Activated CD8-positive, alpha-beta memory T cell treated with anti-CD3 and anti-CD28 coated beads for 4 hours (primary cell): ENCODE measurements around the gene KLHL35.

Experiments
- DNase-seq, 2 donors: peaks; one replicate each; pipeline ENCODE4 v3.0.0-alpha.2; 2020; ENCODE audit warnings: low read depth in 2 of 2

Gene KLHL35

GRCh38 chr11:75469785-75470405 lies 36.9 kb upstream of the KLHL35 start:
- DNase-seq: no peak

- DNase-seq: no peak
Measured at GRCh38 chr11:75468534-75469340, 35.7 kb upstream of the KLHL35 start.

- no peak for DNase-seq
Measured at GRCh38 chr11:75467881-75468280, 34.9 kb upstream of the KLHL35 start.

- DNase-seq: no peak
Measured at GRCh38 chr11:75467311-75467710, 34.3 kb upstream of the KLHL35 start.

- no peak for DNase-seq
Measured at GRCh38 chr11:75465701-75466531, 32.9 kb upstream of the KLHL35 start.

GRCh38 chr11:75463106-75463774 lies 30.2 kb upstream of the KLHL35 start:
- DNase-seq: no peak

GRCh38 chr11:75462117-75462653 lies 29.2 kb upstream of the KLHL35 start:
- no peak for DNase-seq

- no peak for DNase-seq
Measured at GRCh38 chr11:75461151-75461550, 28.1 kb upstream of the KLHL35 start.

GRCh38 chr11:75456596-75457183 lies 23.7 kb upstream of the KLHL35 start:
- no peak for DNase-seq

GRCh38 chr11:75454987-75455386 lies 22.0 kb upstream of the KLHL35 start:
- DNase-seq: no peak

- DNase-seq: no peak
Measured at GRCh38 chr11:75453916-75454655, 21.1 kb upstream of the KLHL35 start.

GRCh38 chr11:75450826-75451821 lies 18.1 kb upstream of the KLHL35 start:
- no peak for DNase-seq

- DNase-seq: no peak
Measured at GRCh38 chr11:75450236-75450635, 17.2 kb upstream of the KLHL35 start.

GRCh38 chr11:75449776-75450175 lies 16.8 kb upstream of the KLHL35 start:
- no peak for DNase-seq

GRCh38 chr11:75449271-75449670 lies 16.3 kb upstream of the KLHL35 start:
- no peak for DNase-seq

- DNase-seq: no peak
Measured at GRCh38 chr11:75447415-75447814, 14.4 kb upstream of the KLHL35 start.

GRCh38 chr11:75445315-75445953 lies 12.4 kb upstream of the KLHL35 start:
- DNase-seq: peak; percentile 42 to 48

GRCh38 chr11:75443043-75443442 lies 10.0 kb upstream of the KLHL35 start:
- DNase-seq: no peak
